Cardiac ventricle fibroblast (primary cell): Measurements from ENCODE around the gene DNAJB4. TPM values are rescaled to one million over a fixed set of nuclear protein-coding genes. Genes with fewer than 3 reads are reported as not detected.

Experiments
- total RNA-seq: library from RNA; depleted of rRNA; stranded (reverse); fragments of >200 nt; gene quantifications from 2 replicates; pipeline ENCODE4 v1.2.3, GENCODE V29; 2015

The DNAJB4 gene
- 62.0 and 71.5 TPM in 2 replicates for total RNA-seq

DNA sequence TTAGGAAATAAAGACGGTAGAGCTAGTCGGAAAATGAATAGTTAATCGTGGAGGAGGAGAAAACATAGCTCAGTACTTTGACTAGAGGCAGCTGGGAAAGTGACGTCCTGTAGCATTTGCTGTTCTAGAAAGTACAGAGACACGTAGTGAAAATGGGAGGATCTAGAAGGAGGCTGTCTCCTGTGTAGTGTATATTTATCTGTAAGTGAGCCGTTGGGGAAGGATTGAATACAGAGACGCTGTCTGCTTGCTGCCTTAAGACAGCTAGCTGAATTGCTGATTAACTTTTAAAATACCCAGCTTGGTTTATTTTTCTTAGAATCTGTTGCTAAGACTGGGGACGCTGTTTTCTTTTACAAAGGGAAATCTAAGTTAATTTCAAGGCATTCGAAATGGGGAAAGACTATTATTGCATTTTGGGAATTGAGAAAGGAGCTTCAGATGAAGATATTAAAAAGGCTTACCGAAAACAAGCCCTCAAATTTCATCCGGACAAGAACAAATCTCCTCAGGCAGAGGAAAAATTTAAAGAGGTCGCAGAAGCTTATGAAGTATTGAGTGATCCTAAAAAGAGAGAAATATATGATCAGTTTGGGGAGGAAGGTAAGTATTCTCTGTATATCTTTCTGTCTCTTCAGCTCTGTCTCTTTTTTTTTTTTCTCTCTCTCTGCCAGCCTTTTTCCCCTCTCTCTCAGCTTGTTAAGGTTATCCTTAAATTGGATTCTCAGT lies at the start of gene DNAJB4:
TSS of gene DNAJB4 (plus strand) at position 221 of the 729 bp plus-strand sequence. CDS start at position 393, 172 bp downstream.

DNA sequence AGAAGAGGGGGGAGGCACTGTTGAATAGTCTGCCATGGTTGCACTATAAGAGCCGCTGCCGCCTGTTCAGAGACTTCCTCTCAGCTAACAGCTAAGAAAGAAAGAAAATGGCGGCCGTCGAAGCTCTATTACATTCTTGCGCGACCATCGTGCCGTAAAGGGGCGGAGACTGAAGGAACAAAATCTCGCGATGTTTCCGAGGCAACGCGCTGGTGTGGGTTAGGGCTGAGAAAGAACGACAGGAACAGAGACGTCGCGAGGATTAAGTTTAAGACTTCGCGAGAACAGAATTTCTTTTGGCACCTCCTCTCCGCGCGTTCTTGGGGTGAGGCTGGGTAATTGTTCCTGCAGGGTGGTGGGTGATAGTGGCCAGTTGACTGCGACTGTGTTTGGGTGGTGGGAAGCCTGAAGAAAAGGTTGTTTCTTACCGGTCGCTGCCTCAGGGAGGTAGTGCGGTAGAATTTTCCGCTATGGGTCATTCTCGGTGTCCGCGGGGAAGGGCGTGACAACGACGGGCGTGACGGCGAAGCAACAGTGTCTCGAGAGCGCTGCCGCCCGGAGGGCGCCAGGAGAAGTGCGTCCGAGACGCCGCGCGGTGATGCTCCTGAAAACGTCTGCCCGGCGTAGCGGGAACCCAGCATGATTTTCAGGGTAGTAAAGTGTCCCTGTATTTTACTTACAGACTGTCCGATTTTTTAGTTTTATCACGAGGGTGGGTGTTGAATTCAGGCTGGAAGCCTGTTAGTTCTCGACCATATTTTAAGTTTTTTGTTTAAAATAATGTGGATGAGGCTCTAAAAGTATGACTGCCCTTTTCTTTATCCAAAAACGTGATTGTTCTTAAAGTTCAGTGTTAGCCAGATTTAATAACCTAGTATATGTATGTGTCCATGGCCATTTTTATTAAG lies 25.5 kb upstream of the DNAJB4 start, which contains the start of gene FUBP1:
TSS of gene FUBP1 (minus strand) at position 104 of the 908 bp plus-strand sequence. CDS start at position 36, 68 bp downstream.

DNA sequence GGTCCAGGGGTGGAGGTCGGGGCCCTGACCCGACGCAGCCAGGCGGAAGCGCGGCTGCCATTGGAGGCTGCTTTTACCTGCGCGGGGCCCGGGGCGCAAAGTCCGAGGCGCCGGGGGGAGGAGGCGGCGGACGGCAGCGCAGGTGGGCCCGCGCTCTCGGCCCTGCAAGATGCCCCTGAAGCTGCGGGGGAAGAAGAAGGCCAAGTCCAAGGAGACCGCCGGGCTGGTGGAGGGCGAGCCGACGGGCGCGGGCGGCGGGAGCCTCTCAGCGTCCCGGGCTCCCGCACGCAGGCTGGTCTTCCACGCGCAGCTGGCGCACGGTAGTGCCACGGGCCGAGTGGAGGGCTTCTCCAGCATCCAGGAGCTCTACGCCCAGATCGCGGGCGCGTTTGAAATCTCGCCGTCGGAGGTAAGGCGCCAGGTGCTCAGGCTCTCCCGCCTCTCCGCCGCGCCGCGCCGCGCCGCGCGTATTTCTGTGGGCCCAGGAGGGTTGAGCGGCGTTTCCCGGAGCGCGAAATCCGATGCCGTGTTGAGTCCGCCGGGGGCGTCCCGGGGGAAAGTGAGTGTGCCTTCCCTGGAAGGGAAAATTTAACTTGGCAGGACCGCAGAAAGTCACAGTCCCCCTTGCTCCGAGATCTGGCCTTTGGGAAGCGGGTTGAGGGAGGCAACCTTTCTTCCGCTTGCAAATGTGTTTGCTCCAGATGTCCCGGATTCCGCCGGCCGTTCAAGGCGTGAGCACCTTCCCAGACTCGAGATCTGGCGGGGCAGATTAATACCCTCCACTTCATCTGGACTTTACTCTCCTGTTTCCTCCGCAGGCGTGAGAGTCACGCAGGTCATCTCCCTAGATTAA lies 41.4 kb downstream of the DNAJB4 start, which contains the start of gene GIPC2:
TSS of gene GIPC2 (plus strand) at position 41 of the 853 bp plus-strand sequence. CDS start at position 170, 129 bp downstream.

Other genes starting within 250 kb of the DNAJB4 start
- gene USP33, start 245.1 kb upstream of the DNAJB4 start, total RNA-seq, result 72.4 and 84.7 TPM in 2 replicates
- 7.6 and 9.3 TPM in 2 replicates for gene MIGA1, start 225.3 kb upstream of the DNAJB4 start, total RNA-seq
- gene NEXN, start 116.3 kb upstream of the DNAJB4 start, total RNA-seq, result 41.9 and 49.1 TPM in 2 replicates
- gene FUBP1, start 25.9 kb upstream of the DNAJB4 start, total RNA-seq, result 36.7 and 42.2 TPM in 2 replicates
- gene GIPC2, start 41.0 kb downstream of the DNAJB4 start, total RNA-seq, result 0.12 and 0.44 TPM in 2 replicates